ENCODE results near the gene CDK18. TPM values are rescaled to one million over a fixed set of nuclear protein-coding genes. Genes with fewer than 3 reads are reported as not detected.
A peak's percentile ranks its signal among the peaks of the same experiment; 100 is the strongest.
"Not testable (repeated sequence)": the region's sequence is repeated elsewhere in the genome, so short reads cannot be mapped to it uniquely, and the experiment has no call there.

CDK18 gene
- total and polyA plus RNA-seq, 9 donors: 3.1 to 18.8 (median 10.3) TPM

- no peak overlapping the region for H3K4me3 ChIP-seq (ENCODE audit: low read length)
- H3K9me3 ChIP-seq (replicated peaks; ENCODE audit: control insufficient read depth, low read depth, low read length): no peaks in the 10 kb centered on the region
- 80% methylated on average over 2 of the region's 6 CpGs for WGBS (ENCODE audit: insufficient coverage)
- H3K36me3 ChIP-seq (ENCODE audit: control insufficient read depth, insufficient read depth, low read length): no peaks in the 10 kb centered on the region
- no peak overlapping the region for H3K27ac ChIP-seq (ENCODE audit: low read length)
- peaks cover 10% of the 10 kb centered on the region for H3K4me1 ChIP-seq (ENCODE audit: control insufficient read depth, insufficient read depth, low read length)
- peaks cover 39% of the 10 kb centered on the region for H3K27me3 ChIP-seq (ENCODE audit: control insufficient read depth, insufficient read depth, low read length)
- DNase-seq: no peak
Observed at GRCh38 chr1:205470131-205470530, 34.3 kb upstream of the CDK18 start.

DNA sequence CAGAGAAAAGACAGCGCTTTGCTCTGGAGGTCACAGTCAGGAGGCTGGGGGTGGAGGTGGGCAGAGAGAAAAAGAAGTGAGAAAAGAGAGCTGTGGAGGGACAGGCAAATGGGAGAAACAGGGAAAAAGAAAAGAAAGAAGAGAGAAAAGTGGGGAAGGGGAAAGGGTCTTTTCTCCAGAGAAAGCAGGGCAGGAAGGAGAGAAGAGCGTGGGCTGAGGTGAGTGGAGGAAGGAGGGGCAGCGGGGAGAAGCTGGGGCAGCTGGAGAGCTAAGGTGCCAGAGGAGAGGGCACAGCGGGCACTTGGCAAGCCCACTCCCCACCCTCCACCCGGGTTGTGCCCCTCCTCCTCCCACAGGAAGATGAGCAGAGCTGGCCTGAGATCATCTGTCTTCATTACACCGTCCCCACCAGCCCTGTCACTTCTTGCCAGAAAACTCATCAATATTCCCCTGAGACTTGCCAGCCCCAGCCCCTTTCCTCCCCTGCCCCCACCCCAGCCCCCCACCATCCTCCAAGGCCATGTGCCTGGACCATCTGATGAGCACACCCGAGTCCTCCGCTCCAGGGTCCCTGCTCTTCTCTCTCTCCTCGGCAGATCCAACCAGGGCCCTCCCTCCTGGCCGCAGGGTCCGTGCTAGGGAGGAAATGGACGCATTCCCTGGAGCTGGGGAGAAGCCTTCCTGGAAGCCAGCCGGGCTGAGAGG lies 31.6 kb upstream of the CDK18 start:
- peak; percentile 28 for DNase-seq
- H3K36me3 ChIP-seq (ENCODE audit: control insufficient read depth, insufficient read depth, low read length): no peaks in the 10 kb centered on the region
- peaks cover 26% of the 10 kb centered on the region for H3K27me3 ChIP-seq (ENCODE audit: control insufficient read depth, insufficient read depth, low read length)
- 27% methylated on average over 2 of the region's 13 CpGs for WGBS (ENCODE audit: insufficient coverage)
- H3K4me3 ChIP-seq (ENCODE audit: low read length): no peak overlapping the region
- H3K9me3 ChIP-seq (replicated peaks; ENCODE audit: control insufficient read depth, low read depth, low read length): peaks cover 7% of the 10 kb centered on the region
- no peak overlapping the region for H3K27ac ChIP-seq (ENCODE audit: low read length)
- peaks cover 11% of the 10 kb centered on the region for H3K4me1 ChIP-seq (ENCODE audit: control insufficient read depth, insufficient read depth, low read length)

GRCh38 chr1:205473475-205473874 lies 31.0 kb upstream of the CDK18 start:
- Histone ChIP-seq H3K9me3 (replicated peaks; ENCODE audit: control insufficient read depth, low read depth, low read length) (peaks cover 7% of the 10 kb centered on the region), H3K27ac (ENCODE audit: low read length) (no peak overlapping the region), H3K27me3 (ENCODE audit: control insufficient read depth, insufficient read depth, low read length) (peaks cover 26% of the 10 kb centered on the region), H3K36me3 (ENCODE audit: control insufficient read depth, insufficient read depth, low read length) (no peaks in the 10 kb centered on the region), H3K4me1 (ENCODE audit: control insufficient read depth, insufficient read depth, low read length) (peaks cover 15% of the 10 kb centered on the region), H3K4me3 (ENCODE audit: low read length) (no peak overlapping the region)
- no peak for DNase-seq
- 20% methylated on average over 1 of the region's 4 CpGs for WGBS (ENCODE audit: insufficient coverage)

DNA sequence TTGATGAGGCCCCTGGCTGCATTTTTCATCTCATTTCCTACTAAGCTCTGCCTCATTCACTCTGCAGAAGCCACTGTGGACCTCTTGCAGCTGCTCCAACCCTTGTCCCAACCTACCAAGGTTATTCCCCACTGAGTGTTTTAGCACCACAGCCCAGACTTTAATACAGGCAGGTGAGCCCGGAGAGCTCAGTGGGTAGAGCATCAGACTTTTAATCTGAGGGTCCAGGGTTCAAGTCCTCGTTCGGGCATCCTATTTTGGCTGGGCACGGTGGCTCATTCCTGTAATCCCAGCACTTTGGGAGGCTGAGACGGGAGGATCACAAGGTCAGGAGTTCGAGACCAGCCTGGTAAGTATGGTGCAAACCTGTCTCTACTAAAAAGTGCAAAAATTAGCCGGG lies 30.5 kb upstream of the CDK18 start:
- Histone ChIP-seq H3K27ac (ENCODE audit: low read length) (no peak overlapping the region), H3K27me3 (ENCODE audit: control insufficient read depth, insufficient read depth, low read length) (peaks cover 26% of the 10 kb centered on the region), H3K4me3 (ENCODE audit: low read length) (no peak overlapping the region), H3K36me3 (ENCODE audit: control insufficient read depth, insufficient read depth, low read length) (no peaks in the 10 kb centered on the region), H3K9me3 (replicated peaks; ENCODE audit: control insufficient read depth, low read depth, low read length) (peaks cover 7% of the 10 kb centered on the region), H3K4me1 (ENCODE audit: control insufficient read depth, insufficient read depth, low read length) (peaks cover 15% of the 10 kb centered on the region)
- no peak for DNase-seq
- WGBS (ENCODE audit: insufficient coverage): 90% methylated on average over 7 of the region's 7 CpGs

GRCh38 chr1:205474571-205474970 lies 29.9 kb upstream of the CDK18 start:
- Histone ChIP-seq H3K36me3 (ENCODE audit: control insufficient read depth, insufficient read depth, low read length) (no peaks in the 10 kb centered on the region), H3K27me3 (ENCODE audit: control insufficient read depth, insufficient read depth, low read length) (peaks cover 20% of the 10 kb centered on the region), H3K9me3 (replicated peaks; ENCODE audit: control insufficient read depth, low read depth, low read length) (peaks cover 7% of the 10 kb centered on the region), H3K27ac (ENCODE audit: low read length) (no peak overlapping the region), H3K4me3 (ENCODE audit: low read length) (no peak overlapping the region), H3K4me1 (ENCODE audit: control insufficient read depth, insufficient read depth, low read length) (peaks cover 15% of the 10 kb centered on the region)
- 88% methylated on average over 1 of the region's 3 CpGs for WGBS (ENCODE audit: insufficient coverage)
- DNase-seq: no peak

DNA sequence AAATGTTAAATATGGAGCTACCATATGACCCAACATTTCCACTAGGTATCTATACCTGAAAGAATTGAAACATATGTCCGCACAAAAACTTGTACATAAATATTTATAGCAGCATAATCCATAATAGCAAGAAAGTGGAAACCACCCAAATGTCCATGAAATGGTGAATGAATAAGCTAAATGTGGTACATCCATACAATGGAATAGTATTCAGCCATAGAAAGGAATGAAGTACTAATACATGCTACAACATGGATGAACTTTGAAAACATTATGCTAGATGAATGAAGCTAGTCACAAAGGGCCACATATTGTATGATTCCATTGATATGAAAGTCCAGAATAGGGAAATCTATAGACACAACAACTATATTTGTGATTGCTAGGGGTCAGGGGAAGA lies 28.6 kb upstream of the CDK18 start:
- Histone ChIP-seq H3K4me3 (ENCODE audit: low read length) (no peak overlapping the region), H3K9me3 (replicated peaks; ENCODE audit: control insufficient read depth, low read depth, low read length) (peaks cover 7% of the 10 kb centered on the region), H3K36me3 (ENCODE audit: control insufficient read depth, insufficient read depth, low read length) (no peaks in the 10 kb centered on the region), H3K4me1 (ENCODE audit: control insufficient read depth, insufficient read depth, low read length) (peaks cover 15% of the 10 kb centered on the region), H3K27ac (ENCODE audit: low read length) (no peak overlapping the region), H3K27me3 (ENCODE audit: control insufficient read depth, insufficient read depth, low read length) (peaks cover 29% of the 10 kb centered on the region)
- no CpG with 5 or more reads among the region's 1 CpG for WGBS (ENCODE audit: insufficient coverage)
- no peak for DNase-seq

DNA sequence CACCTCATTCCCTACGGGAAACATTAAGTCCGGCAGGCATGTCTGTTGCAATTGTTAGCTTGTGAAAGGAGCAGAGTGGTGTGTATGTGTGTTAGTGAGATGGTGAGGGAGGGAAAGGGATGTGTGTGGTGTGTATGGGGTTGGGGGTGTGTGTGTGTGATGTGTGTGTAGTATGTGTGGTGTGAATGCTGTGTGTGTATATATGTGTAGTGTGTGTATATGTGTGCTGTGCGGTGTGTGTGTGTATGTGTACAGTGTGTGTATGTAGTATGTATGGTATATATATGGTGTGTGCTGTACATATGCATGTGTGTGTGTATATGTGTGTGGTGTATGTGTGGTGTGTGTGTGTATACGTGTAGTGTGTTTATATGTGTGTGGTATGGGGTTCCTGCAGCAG lies 27.8 kb upstream of the CDK18 start:
- no peak overlapping the region for H3K4me3 ChIP-seq (ENCODE audit: low read length)
- peaks cover 7% of the 10 kb centered on the region for H3K9me3 ChIP-seq (replicated peaks; ENCODE audit: control insufficient read depth, low read depth, low read length)
- H3K27me3 ChIP-seq (ENCODE audit: control insufficient read depth, insufficient read depth, low read length): peaks cover 37% of the 10 kb centered on the region
- DNase-seq: no peak
- peaks cover 15% of the 10 kb centered on the region for H3K4me1 ChIP-seq (ENCODE audit: control insufficient read depth, insufficient read depth, low read length)
- H3K27ac ChIP-seq (ENCODE audit: low read length): no peak overlapping the region
- no peaks in the 10 kb centered on the region for H3K36me3 ChIP-seq (ENCODE audit: control insufficient read depth, insufficient read depth, low read length)
- WGBS (ENCODE audit: insufficient coverage): 100% methylated on average over 2 of the region's 4 CpGs

GRCh38 chr1:205477121-205477758 lies 27.2 kb upstream of the CDK18 start:
- H3K4me3 ChIP-seq (ENCODE audit: low read length): no peak overlapping the region
- peaks cover 39% of the 10 kb centered on the region for H3K27me3 ChIP-seq (ENCODE audit: control insufficient read depth, insufficient read depth, low read length)
- no peak overlapping the region for H3K27ac ChIP-seq (ENCODE audit: low read length)
- peaks cover 7% of the 10 kb centered on the region for H3K9me3 ChIP-seq (replicated peaks; ENCODE audit: control insufficient read depth, low read depth, low read length)
- H3K36me3 ChIP-seq (ENCODE audit: control insufficient read depth, insufficient read depth, low read length): no peaks in the 10 kb centered on the region
- DNase-seq: no peak
- 100% methylated on average over 1 of the region's 6 CpGs for WGBS (ENCODE audit: insufficient coverage)
- peaks cover 15% of the 10 kb centered on the region for H3K4me1 ChIP-seq (ENCODE audit: control insufficient read depth, insufficient read depth, low read length)

- DNase-seq: peak; percentile 53
- WGBS (ENCODE audit: insufficient coverage): 44% methylated on average over 12 of the region's 12 CpGs
- Histone ChIP-seq H3K36me3 (ENCODE audit: control insufficient read depth, insufficient read depth, low read length) (no peaks in the 10 kb centered on the region), H3K9me3 (replicated peaks; ENCODE audit: control insufficient read depth, low read depth, low read length) (peaks cover 7% of the 10 kb centered on the region), H3K4me3 (ENCODE audit: low read length) (no peak overlapping the region), H3K4me1 (ENCODE audit: control insufficient read depth, insufficient read depth, low read length) (peaks cover 15% of the 10 kb centered on the region), H3K27ac (ENCODE audit: low read length) (no peak overlapping the region), H3K27me3 (ENCODE audit: control insufficient read depth, insufficient read depth, low read length) (peaks cover 43% of the 10 kb centered on the region)
Observed at GRCh38 chr1:205477759-205478247, 26.7 kb upstream of the CDK18 start.

GRCh38 chr1:205478985-205479384 lies 25.5 kb upstream of the CDK18 start:
- not testable (repeated sequence) for H3K4me3 ChIP-seq (ENCODE audit: low read length); DNase-seq; H3K9me3 ChIP-seq (replicated peaks; ENCODE audit: control insufficient read depth, low read depth, low read length); H3K36me3 ChIP-seq (ENCODE audit: control insufficient read depth, insufficient read depth, low read length); H3K27ac ChIP-seq (ENCODE audit: low read length)
- Histone ChIP-seq H3K4me1 (ENCODE audit: control insufficient read depth, insufficient read depth, low read length) (peaks cover 11% of the 10 kb centered on the region), H3K27me3 (ENCODE audit: control insufficient read depth, insufficient read depth, low read length) (peaks cover 46% of the 10 kb centered on the region)
- 86% methylated on average over 1 of the region's 2 CpGs for WGBS (ENCODE audit: insufficient coverage)

Measured in muscle of leg (tissue), 11 donors.